GM18519 (cell line): ENCODE results near the gene AHCYL1.
"Not testable (repeated sequence)": the region's sequence is repeated elsewhere in the genome, so short reads cannot be mapped to it uniquely, and the experiment has no call there.

Source experiments
- ATAC-seq: cut with Tn5 transposase; IDR thresholded peaks from one replicate; pipeline ENCODE4 v1.9.1; 2021; ENCODE audit warnings: mild to moderate bottlenecking, moderate library complexity; ENCODE audit not compliant: unreplicated experiment, low FRiP score

Gene AHCYL1

DNA sequence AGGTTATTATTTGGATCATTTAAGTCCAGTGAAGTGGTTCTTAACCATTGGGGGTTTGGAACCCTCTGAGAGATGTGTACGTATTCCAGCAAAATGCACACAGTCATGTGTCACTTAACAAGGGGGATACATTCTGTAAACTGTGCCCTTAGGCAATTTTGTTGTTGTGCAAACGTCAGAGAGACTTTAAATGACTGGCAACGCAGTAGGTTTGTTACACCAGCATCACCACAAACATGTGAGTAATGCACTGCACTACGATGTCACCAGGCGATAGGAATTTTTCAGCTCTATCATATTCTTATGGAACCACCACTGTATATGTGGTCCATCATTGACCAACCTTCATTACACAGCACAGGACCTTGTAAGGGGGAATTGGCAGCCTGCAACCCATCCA is 11.9 kb downstream of the AHCYL1 start:
- ATAC-seq = no peak

DNA sequence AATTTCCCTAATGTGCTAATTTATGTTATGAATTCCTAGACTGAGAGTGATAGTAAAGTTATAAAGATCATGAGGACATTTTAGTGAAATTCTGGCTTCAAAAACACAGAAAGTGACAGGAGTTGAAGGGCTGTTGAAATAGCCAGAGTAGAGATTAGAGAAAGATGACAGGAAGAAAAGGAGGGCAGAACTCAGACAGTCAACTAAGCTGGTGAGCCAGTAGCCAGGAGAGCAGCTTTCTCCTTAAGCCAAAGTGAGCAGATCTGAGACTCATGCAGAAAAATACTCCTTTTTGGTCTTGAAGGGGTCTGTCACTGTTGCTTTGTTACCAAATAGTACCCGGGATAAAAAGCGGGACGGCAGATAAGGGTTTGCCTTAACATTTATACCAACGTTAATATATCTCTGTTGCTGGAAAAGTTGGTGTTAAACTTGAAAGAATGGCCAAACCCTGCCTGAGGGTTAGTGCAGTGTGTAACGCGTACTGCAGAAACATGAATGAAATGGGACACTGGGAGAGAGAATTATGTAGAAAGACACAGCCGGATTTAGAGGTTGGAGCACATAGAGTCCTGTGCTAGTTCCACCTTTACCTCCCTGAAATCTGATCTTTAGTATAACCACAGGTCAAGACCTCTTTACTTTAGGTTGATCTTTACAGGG is 12.8 kb downstream of the AHCYL1 start:
- ATAC-seq = no peak

DNA sequence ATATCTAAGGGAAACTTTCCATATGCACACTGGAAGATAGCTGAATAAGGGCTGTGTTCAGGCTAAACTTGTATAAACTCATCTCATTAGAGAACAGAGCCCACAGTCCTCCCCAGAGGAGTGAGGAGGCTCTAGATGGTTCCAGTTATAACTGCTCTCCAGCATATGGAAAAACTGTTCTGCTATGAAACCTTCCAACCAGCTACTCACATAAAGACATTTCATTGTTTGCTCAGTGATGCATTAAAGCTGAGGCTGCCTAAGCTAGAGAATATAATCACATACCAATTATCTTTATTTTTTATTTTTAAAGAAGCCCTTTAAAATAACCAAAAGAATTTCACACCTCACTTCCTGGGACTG is 13.3 kb downstream of the AHCYL1 start:
- ATAC-seq = no peak

DNA sequence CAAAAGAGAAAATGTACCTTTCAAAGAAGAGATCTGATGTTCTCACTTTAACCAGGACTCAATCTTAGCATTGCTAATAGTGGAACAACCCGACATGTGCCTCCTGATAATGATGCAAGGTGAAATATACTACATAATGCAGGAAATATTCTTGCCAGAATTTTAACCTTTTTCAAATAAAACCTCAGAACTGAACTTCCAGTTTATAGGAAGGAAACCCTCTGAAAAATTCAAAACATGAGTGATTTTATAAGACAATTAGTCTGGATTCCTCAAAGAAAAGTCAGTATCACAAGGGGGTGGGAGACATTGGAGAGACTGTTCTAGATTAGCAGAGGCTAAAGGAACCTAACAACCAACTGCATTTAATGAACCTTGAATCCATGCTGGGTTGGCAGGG is 18.1 kb downstream of the AHCYL1 start:
- ATAC-seq = no peak

DNA sequence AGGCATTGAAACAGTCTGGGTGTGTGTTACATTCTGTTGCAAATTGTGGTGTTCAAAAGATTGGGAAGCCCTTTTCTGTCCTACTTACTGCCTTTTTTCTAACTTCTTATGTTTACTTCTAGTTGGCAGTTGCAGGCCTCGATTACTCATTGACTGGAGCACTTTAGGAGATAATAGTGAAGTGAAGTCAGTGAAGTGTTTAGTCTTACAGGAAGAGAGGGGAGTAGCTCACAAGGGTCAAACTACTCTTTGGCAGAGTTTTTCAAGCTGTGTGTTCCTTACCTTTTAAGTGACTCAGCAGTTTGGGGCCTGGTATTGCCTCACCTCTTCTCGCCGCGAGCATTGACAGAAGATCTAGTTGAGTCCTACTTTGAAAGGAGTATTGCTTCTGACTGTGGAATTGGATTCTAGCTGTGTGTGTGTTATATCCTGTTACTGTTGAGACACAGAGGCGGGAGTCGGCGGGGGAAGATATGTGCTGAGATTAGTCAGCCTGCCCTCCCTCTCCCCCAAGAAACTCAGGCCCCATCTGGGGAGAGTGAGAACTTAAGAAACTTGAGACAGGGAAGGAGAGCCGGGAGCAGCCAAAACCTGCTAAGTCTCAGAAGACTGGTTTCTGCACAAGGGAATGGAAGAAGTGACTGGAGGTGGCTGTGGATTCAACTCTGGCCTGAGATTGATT is 19.3 kb downstream of the AHCYL1 start:
- no peak for ATAC-seq

DNA sequence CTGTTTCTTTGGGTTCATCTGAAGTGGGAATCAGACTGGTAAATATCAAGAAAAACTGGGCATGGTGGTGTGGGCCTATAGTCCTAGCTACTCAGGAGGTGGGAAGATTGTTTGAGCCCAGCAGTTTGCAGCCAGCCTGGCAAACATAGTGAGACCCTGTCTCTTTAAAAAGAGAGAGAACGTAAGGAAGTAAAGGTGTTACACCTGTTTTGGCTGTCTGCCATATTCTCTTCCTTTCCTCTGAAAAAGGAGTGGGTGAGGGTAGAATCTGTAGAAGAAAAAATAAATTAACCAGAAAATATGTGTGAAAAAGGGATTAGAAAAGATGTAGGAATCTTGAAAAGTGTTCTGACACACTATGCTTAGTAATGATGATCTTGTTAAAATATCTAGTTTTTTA is 20.0 kb downstream of the AHCYL1 start:
- no peak for ATAC-seq

DNA sequence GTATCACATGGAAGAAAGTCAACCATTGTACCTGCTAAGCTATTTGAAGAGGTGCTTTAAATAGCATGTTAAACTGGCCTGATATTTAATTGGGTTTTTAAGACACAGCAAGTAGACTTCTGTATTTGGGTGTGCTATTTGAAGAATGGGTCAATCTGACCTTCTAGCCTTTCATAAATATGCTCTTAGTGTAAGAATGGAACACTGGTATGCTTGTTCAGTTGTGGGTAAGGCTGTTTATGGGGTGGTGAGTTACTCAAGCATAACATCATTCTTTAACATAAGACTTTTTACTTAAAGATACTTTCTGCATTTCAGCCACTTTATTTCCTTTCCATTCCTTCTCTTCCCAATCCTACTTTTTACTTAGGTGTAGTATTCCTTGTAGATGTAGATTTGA is 21.4 kb downstream of the AHCYL1 start:
- no peak for ATAC-seq

DNA sequence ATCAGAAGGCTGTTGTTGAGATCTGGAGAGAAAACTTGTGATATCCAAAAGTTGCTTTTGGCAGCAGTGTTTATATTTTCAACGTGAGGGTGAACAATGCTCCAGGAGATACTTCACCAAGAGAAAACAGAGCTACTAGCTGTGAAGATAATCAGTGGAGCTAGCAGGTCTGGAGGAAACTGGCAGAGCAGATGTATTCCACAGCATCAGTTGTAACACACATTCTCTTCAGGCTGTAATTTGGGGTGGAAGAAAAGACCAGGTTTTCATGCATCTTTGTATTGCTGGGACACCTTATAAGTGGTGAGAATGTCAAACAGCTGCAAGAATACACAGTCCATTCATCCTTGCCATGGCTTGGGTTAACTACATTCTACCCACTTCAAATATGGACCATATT is 22.0 kb downstream of the AHCYL1 start:
- no peak for ATAC-seq

DNA sequence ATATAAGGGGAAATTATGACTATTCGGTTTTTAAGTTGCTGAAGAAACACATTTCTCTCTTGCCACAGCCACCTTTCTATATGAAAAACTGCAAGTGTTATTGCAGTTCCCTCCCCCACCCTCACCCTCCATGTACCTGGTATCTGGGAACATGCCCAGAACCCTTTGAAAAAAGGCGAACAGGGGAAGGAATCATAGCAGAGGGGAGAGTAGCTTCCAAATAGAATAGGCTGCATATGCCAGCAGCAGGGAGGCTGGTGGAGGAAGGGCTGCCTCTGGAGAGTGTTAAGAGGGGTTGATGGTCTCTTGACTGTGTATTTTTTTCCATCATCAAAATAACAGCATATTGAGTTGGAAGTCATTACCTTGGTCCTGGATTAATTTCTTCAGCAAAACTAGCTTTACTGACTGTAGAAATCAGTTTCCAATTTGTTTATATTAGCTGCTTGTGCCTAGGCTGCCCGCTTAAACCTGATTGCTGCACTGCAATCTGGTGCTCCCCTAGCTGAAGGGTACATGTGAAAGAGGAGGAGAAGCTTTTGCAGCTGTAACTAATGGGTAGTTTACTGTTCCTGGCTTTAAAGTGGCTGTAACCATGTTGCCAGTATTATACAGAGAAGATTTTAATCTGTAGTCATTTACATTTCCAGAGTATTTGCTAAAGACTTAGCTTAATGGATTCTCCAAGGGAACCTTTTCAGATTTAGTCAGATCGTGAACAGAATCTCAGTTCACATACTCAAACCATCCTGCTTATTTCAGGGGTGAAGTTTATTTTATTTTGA is 22.7 kb downstream of the AHCYL1 start:
- no peak for ATAC-seq

DNA sequence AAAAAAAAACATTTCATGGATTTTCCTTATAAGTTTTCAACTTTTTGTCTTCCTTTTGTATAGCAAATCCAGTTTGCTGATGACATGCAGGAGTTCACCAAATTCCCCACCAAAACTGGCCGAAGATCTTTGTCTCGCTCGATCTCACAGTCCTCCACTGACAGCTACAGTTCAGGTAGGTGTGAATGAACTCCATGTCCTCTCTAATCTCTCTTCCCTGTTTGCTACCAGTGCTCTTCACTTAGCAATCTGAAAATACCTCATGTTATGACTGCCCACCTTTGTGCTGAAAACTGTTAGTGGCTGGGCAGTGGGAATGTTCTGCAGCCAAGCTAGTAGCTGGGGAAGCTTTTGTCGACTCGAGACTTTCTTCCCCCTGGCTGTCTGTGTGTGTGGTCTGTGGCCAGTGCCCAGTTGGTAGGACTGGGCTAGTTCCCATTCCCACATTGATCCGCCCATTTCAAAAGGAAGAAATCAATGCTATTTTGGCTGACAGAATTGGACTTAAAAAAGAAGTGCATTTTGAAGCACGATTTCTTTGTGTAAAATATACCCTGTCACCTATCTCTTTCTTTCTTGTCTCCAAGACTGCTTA is 24.5 kb downstream of the AHCYL1 start:
- ATAC-seq = no peak

DNA sequence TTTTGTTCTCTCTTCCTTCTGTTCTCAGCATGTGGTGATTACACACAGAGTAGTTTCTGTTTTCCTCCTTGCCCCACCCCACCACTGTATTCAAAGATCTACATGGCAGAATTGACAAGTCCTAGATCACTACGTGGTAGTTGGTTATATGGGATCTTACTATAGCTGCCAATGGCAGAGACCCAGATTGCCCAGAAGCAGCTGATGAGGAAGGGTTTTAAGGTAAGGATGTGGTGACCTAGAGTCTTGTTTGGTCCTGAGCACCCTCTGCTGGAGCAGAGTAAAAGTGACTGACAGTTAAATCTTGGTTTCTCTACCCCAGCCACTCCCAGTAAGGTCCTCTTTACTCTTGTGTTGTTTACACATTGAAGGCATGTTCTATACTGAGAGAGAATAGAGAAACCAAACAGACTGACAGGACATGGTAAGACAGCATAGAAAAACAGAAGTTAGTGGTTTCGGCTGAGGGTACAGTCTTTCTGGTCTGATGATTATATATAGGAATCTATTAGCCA is 27.0 kb downstream of the AHCYL1 start:
- peak; percentile 95 for ATAC-seq

DNA sequence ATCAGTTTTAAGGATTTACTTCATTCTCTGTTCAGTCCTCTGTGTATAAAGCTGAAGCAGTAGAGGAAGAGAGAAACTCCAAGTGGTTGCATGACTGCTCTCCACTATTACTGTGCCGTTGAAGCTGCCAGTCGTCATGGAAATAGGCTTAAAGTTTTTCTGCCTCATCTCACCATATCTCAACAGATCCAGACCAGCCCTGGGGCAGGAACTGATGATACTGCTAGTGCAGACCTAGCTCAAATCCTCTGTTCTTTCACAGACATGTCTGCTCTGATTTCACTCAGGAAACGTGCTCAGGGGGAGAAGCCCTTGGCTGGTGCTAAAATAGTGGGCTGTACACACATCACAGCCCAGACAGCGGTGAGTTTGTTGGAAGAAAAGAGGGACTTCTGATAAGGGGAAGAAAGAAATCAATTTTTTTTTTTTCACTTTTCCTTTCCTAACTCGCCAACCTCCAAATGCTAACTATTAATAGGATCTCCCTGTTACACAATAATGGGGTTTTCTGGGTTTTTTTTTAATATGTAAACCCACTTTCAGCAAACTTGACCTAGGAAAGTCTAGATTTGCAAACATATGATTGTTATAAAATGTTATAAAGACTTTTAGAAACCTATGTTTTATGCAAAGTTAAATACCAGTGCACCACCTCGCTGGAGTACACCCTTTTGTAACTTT is 27.7 kb downstream of the AHCYL1 start:
- ATAC-seq = peak; percentile 35

DNA sequence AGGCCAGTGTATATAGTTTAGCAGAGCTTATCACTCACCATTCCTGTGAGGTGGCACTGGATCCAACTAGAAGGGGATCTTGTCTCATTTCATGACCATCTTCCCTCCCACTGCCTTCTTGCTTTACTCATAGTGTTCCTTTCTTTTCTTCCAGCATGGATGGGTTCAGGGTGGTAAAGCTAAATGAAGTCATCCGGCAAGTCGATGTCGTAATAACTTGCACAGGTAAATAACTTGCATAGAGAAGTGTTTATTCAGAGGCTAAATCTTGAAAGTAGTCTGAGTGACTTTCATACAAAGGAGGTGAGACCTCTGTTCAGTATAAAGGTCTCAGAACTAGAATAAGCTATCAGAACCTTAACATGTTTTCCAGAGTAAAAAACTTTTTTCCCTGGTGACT is 33.2 kb downstream of the AHCYL1 start:
- no peak for ATAC-seq

DNA sequence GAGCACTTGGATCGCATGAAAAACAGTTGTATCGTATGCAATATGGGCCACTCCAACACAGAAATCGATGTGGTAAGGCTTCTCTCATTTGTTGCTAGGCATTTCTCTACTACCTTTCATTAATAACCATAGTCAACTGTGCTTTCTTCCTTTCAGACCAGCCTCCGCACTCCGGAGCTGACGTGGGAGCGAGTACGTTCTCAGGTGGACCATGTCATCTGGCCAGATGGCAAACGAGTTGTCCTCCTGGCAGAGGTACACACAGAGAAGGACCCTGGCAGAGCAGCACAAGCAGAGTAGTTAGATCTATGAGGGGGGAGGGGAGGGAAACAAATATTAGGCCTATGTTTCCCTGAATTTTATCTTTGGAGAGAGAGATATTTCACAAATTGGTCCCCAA is 33.8 kb downstream of the AHCYL1 start:
- no peak for ATAC-seq

DNA sequence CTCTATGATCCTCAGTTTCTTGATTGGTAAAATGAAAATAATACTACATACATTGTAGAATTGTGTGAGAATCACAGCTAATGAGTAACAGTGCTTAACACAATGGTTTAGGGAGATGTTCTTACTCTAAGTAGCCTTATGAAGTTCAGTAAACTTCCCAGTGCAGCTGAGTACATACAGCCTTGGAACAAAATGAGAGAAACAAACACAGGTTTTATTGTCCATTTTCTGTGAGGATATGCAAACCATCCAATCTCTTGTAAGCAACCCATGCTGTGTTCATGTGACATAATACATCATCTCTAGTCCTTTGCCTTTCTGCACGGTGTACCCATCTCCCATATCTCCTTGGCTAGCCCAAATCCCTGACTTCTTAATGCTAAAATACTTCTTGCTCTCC is 35.2 kb downstream of the AHCYL1 start:
- ATAC-seq = no peak

DNA sequence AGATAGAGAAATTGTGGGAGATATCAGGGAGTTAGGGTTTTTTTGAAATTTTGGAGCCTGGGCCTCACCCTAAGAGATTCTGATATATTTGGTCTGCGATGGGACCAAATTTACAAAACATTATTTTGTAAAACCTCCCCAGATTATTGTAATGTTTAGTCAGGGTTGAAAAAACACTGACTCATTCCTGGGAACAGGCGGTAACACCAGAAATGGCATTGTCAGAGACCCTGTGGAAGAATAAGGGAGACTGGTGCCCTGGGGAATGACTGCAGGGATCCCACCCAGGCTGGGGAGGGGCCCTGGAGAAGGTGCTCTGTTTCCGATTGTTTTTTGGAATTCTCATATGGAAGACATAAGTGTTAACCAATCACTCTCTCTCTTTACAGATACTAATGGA is 36.7 kb downstream of the AHCYL1 start:
- ATAC-seq = no peak

DNA sequence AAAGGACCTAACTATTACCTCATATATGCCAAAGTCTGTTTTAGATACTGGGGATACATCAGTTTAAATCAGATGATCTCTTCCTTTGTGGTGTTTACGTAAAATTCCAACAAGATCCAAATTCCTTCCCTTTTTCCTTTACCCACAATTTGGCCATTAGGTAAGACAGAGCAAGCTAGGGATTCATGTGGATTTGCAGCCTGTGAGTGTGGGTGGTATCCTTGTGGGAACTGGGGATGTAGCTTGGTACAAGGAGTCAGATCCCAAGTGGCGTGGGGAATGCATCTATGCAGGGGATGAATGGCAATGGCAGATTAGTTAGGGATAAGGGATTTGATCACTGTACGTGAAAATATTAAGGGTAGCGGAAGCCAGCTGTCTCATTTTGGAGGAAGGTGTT is 40.0 kb downstream of the AHCYL1 start:
- ATAC-seq = no peak

DNA sequence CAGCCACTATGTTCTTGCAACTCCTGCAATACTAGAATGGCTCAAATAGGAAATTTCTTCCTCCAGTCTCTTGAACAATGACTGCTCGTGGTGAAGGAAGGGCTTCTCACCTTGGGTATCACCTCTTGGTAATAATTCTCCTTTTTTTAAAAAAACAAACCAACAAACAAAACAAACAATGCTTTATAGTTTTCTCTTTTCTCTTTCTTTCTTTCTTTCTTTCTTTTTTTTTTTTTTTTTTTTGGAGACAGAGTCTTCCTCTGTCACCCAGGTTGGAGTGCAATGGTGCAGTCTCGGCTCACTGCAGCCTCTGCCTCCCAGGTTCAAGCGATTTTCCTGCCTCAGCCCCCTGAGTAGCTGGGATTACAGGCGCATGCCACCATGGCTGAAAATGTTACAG is 46.1 kb downstream of the AHCYL1 start:
- not testable (repeated sequence) for ATAC-seq

DNA sequence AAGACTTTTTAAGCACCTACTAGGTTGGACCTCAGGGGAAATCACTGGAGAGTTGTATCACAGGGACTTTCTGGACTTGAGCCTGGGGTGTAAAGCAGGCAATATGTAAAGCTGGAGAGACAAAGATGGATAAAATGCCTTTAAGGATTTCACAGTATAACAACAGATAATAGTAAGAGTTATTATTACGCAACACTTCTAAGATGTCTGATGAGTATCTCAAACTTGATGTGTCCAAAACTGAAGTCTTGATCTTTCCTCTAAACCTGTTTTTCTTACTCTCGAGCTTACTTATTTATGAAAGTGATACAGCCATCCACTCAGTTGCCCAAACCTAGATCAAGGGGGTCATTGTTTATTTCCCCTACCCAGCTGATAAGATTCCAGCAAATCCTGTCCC is 47.8 kb downstream of the AHCYL1 start:
- ATAC-seq = no peak

DNA sequence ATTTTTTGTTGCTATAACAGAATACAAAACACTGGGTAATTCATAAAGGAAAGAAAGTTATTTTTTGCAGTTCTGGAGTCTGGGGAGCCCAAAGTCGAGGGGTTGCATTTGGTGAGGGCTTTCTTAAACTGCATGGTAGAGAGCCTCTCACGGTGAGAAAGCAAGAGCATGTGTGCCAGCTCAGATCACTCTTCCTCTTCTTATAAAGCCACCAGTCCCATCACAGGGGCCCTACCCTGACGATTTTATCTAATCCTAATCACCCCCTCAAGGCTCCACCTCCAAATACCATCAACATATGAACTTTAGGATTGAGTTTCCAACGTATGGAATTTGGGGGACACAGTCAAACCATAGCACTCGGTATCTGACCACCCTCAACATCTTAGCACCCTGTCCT is 48.9 kb downstream of the AHCYL1 start:
- ATAC-seq = no peak

DNA sequence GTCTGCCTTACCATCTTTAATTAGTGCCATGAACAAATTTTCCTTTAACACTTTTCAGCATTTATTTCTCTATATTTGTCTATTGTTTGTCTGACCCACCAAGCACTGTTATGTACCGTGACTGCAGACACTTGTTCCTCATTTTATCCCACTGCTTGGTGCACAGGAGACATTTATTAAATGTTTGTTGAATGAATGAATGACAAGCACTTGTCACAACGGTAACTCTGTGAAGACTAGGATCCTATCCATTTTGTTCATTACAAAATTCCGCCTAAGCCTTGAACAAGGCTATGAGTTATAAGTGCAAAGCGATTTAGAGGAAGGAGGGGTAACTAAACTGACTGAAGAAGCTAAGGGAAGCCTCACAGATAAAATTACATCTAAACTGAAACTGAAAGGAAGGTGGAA is 49.5 kb downstream of the AHCYL1 start:
- no peak for ATAC-seq
